K562 (cell line): ENCODE results near the gene GARRE1. TPM values are rescaled to one million over a fixed set of nuclear protein-coding genes. Genes with fewer than 3 reads are reported as not detected.

Source experiments
- ATAC-seq: fragments of 200-7000 bp; cut with Tn5 transposase; 3 replicates; pipeline ENCODE4 v1.9.1; 2020; ENCODE audit warnings: moderate library complexity
- BruUV-seq: library from RNA; stranded (reverse); fragments of 400-500 nt; replicated peaks from 2 replicates; lab custom pipeline; 2021; lab: Mats Ljungman, UMichigan
- CTCF ChIA-PET: fragments of 300-600 bp; formaldehyde crosslinking; extraction: SDS; loops from one replicate; lab custom pipeline; 2021; ENCODE audit warnings: low intra/inter-chr PET ratio; lab: Yijun Ruan, JAX
- POLR2A ChIA-PET: fragments of 300-600, 350-650 bp; sonication (Branson Sonifier 250); formaldehyde crosslinking; extraction: SDS; loops from one replicate; lab custom pipeline; 2021; ENCODE audit warnings: antibody characterized with exemption, inconsistent platforms; lab: Yijun Ruan, JAX
- DNase-seq, 4 experiments: peaks; one replicate each; pipeline versions ENCODE4 v3.0.0 to v3.0.0-alpha.2; 2011 to 2018; ENCODE audit warnings: low spot score in 3 of 4, mixed read lengths in 3 of 4; ENCODE audit errors: extremely low read depth in 1 of 4
- FAIRE-seq: peaks from 2 replicates; lab custom pipeline; 2011; peaks lifted over from hg19 to GRCh38; lab: Jason Lieb, UNC
- H2AFZ ChIP-seq: 2 replicates; pipeline ENCODE4 v1.6.0; 2011; ENCODE audit warnings: low read depth, low read length, control low read depth, inconsistent platforms
- H3K27ac ChIP-seq: fragments of 200-600 bp; 3 replicates; pipeline ENCODE4 v1.8.0; 2011; ENCODE audit warnings: low read depth, mild to moderate bottlenecking, control low read depth, inconsistent platforms, low read length, moderate library complexity, mixed read lengths; ENCODE audit errors: extremely low read depth
- H3K27me3 ChIP-seq, 2 experiments: fragments of 300-600 bp in 1 of 2; 2 replicates in 1 of 2; 3 replicates in 1 of 2; pipeline versions ENCODE4 v1.6.0 to v1.8.0; 2011; ENCODE audit warnings: inconsistent platforms in 2 of 2, low read length in 2 of 2, mild to moderate bottlenecking in 1 of 2, mixed read lengths in 1 of 2, moderate library complexity in 1 of 2; ENCODE audit not compliant: control insufficient read depth in 2 of 2, insufficient read depth in 2 of 2
- H3K36me3 ChIP-seq: fragments of 300-600 bp; 3 replicates; pipeline ENCODE4 v1.8.0; 2011; ENCODE audit warnings: mild to moderate bottlenecking, low read length, inconsistent platforms; ENCODE audit not compliant: control insufficient read depth, insufficient read depth
- H3K4me1 ChIP-seq, 2 experiments: fragments of 200-600 bp in 1 of 2; replicated peaks in 1 of 2; 2 replicates in 1 of 2; 3 replicates in 1 of 2; pipeline versions ENCODE4 v1.5.1 to v1.8.0; 2011; ENCODE audit warnings: inconsistent platforms in 2 of 2, low read length in 2 of 2, mild to moderate bottlenecking in 1 of 2, mixed read lengths in 1 of 2, moderate library complexity in 1 of 2; ENCODE audit not compliant: control insufficient read depth in 2 of 2, insufficient read depth in 2 of 2
- H3K4me2 ChIP-seq: 2 replicates; pipeline ENCODE4 v1.6.1; 2011; ENCODE audit warnings: low read length, control low read depth, inconsistent platforms, mixed read lengths; ENCODE audit not compliant: insufficient read depth
- H3K4me3 ChIP-seq: fragments of 200-600 bp; sonication (generic), shearing (Covaris generic); 2 replicates; pipeline ENCODE4 v1.5.1; 2016; ENCODE audit warnings: control low read depth, inconsistent platforms
- H3K79me2 ChIP-seq: fragments of 200-600 bp; 3 replicates; pipeline ENCODE4 v1.8.0; 2011; ENCODE audit warnings: low read length, inconsistent platforms; ENCODE audit not compliant: control insufficient read depth, insufficient read depth
- H3K9ac ChIP-seq, 2 experiments: 2 replicates each; pipeline versions ENCODE4 v1.6.0 to v1.6.1; 2011; ENCODE audit warnings: low read depth in 2 of 2, low read length in 2 of 2, control low read depth in 1 of 2, inconsistent platforms in 1 of 2, mild to moderate bottlenecking in 1 of 2, mixed read lengths in 1 of 2; ENCODE audit not compliant: insufficient read depth in 1 of 2
- H3K9me1 ChIP-seq: one replicate; pipeline ENCODE4 v1.6.0; 2011; ENCODE audit warnings: inconsistent platforms, mild to moderate bottlenecking, low read length, moderate library complexity; ENCODE audit not compliant: control insufficient read depth, insufficient read depth
- H3K9me3 ChIP-seq: replicated peaks from 2 replicates; pipeline ENCODE4 v1.5.1; 2011; ENCODE audit warnings: low read depth, low read length, inconsistent platforms; ENCODE audit not compliant: control insufficient read depth, insufficient read depth
- H4K20me1 ChIP-seq: replicated peaks from 2 replicates; pipeline ENCODE4 v1.6.1; 2011; ENCODE audit warnings: low read length, inconsistent platforms, mixed read lengths; ENCODE audit not compliant: control insufficient read depth, insufficient read depth
- CC2D1A ChIP-seq: fragments of 450-650 bp; IDR thresholded peaks from 2 replicates; pipeline ENCODE4 v1.6.1; 2017; ENCODE audit warnings: mild to moderate bottlenecking
- CHD2 ChIP-seq: IDR thresholded peaks from 2 replicates; pipeline ENCODE4 v1.6.1; 2011; ENCODE audit warnings: low read depth, low read length
- GTF2B ChIP-seq: IDR thresholded peaks from 2 replicates; pipeline ENCODE4 v1.6.1; 2011; ENCODE audit not compliant: insufficient read length; ENCODE audit errors: extremely low read depth
- HMBOX1 ChIP-seq: sonication (generic); IDR thresholded peaks from 2 replicates; pipeline ENCODE4 v1.6.1; 2016
- HMGXB4 ChIP-seq: sonication (generic); formaldehyde crosslinking; IDR thresholded peaks from 2 replicates; pipeline ENCODE4 v1.8.1; 2023; ENCODE audit warnings: mild to moderate bottlenecking, missing genetic modification reagents
- JUND ChIP-seq, 2 experiments: IDR thresholded peaks; 2 replicates in 1 of 2; 3 replicates in 1 of 2; pipeline ENCODE4 v1.6.1; 2011; ENCODE audit warnings: borderline replicate concordance in 2 of 2, low read depth in 2 of 2, low read length in 2 of 2, improper control_type of control experiment in 1 of 2, missing biosample characterization in 1 of 2, missing genetic modification characterization in 1 of 2, missing genetic modification reagents in 1 of 2
- KLF16 ChIP-seq: IDR thresholded peaks from 2 replicates; pipeline ENCODE4 v1.6.1; 2016; ENCODE audit warnings: antibody characterized with exemption
- MAFG ChIP-seq: fragments of 450-650 bp; conservative IDR thresholded peaks from 2 replicates; pipeline ENCODE4 v1.6.1; 2016; ENCODE audit warnings: missing genetic modification characterization, missing compliant biosample characterization
- MCM7 ChIP-seq, 2 experiments: fragments of 450-650 bp; IDR thresholded peaks; 2 replicates each; pipeline ENCODE4 v1.6.1; 2016 to 2018
- MYBL2 ChIP-seq, 2 experiments: fragments of 450-650 bp in 1 of 2; sonication (generic) in 1 of 2; formaldehyde crosslinking in 1 of 2; IDR thresholded peaks; 2 replicates each; pipeline versions ENCODE4 v1.6.1 to v1.8.1; 2017 to 2022; ENCODE audit warnings: borderline replicate concordance in 1 of 2, inconsistent platforms in 1 of 2, low read depth in 1 of 2, mild to moderate bottlenecking in 1 of 2, missing genetic modification reagents in 1 of 2, moderate library complexity in 1 of 2
- NR1H2 ChIP-seq: sonication (generic); formaldehyde crosslinking; IDR thresholded peaks from 2 replicates; pipeline ENCODE4 v1.4.0; 2020; ENCODE audit warnings: mild to moderate bottlenecking, missing genetic modification reagents
- SMARCA4 ChIP-seq: fragments of 450-650 bp; IDR thresholded peaks from 2 replicates; pipeline ENCODE4 v1.6.1; 2016
- SUPT5H ChIP-seq: fragments of 450-650 bp; IDR thresholded peaks from 2 replicates; pipeline ENCODE4 v1.6.1; 2016
- TAF9B ChIP-seq: fragments of 450-650 bp; IDR thresholded peaks from 2 replicates; pipeline ENCODE4 v1.6.1; 2018; ENCODE audit warnings: mild to moderate bottlenecking; ENCODE audit not compliant: partially characterized antibody
- ZBED1 ChIP-seq: IDR thresholded peaks from 2 replicates; pipeline ENCODE4 v1.6.1; 2014
- ZFX ChIP-seq: sonication (generic); formaldehyde crosslinking; IDR thresholded peaks from 2 replicates; pipeline ENCODE4 v1.8.0; 2022; ENCODE audit warnings: mild to moderate bottlenecking, missing genetic modification reagents, moderate library complexity
- ZKSCAN1 ChIP-seq: fragments of 150-350 bp; IDR thresholded peaks from 2 replicates; pipeline ENCODE4 v1.6.1; 2016; ENCODE audit warnings: low read depth, low read length
- ZNF583 ChIP-seq: fragments of 250-450 bp; sonication (Bioruptor Pico); IDR thresholded peaks from 2 replicates; pipeline ENCODE4 v1.4.0; 2020
- ZNF696 ChIP-seq: fragments of 250-450 bp; sonication (Bioruptor Pico); conservative IDR thresholded peaks from 2 replicates; pipeline ENCODE4 v1.4.0; 2020; ENCODE audit warnings: mild to moderate bottlenecking, moderate library complexity
- WGBS: fragments of 100-300 bp; shearing (Covaris generic); methylation state at CpG from one replicate; pipeline ENCODE4 v1.1.6; 2016; ENCODE audit warnings: low coverage, mixed read lengths; ENCODE audit not compliant: insufficient coverage; ENCODE audit errors: missing lambda C conversion rate; 5-methylcytosine and 5-hydroxymethylcytosine counted together
- in situ Hi-C: fragments of 300-500 bp; cut with MboI; formaldehyde crosslinking; loops from 4 replicates; pipeline ENCODE4 v1.15.0; 2018; ENCODE audit warnings: inconsistent platforms, mixed read lengths
- intact Hi-C: fragments of 100-400 bp; cut with micrococcal nuclease; formaldehyde crosslinking; loops from 2 replicates; pipeline ENCODE4 v1.14.2; 2022
- polyA plus RNA-seq, 8 experiments: library from polyadenylated mRNA; depleted of rRNA in 4 of 8; stranded (reverse) in 5 of 8; unstranded in 3 of 8; fragments of >200 nt; fragmentation: Nextera tagmentation in 2 of 8; fragmentation: Illumina TruSeq in 1 of 8; extraction: Ambion mirVana in 2 of 8; extraction: Trizol in 1 of 8; gene quantifications; 2 replicates each; pipeline versions ENCODE4 v1.2.1 to v1.2.3, GENCODE V29; 2011 to 2014; ENCODE audit warnings: inconsistent platforms in 1 of 8, missing spikeins in 1 of 8
- total RNA-seq, 7 experiments: library from RNA; depleted of rRNA in 6 of 7; stranded (reverse); fragments of >200 nt in 6 of 7; fragmentation: Illumina TruSeq in 2 of 7; extraction: Trizol in 2 of 7; gene quantifications; 2 replicates each; pipeline versions ENCODE4 v1.2.1 to v1.2.3, GENCODE V29; 2011 to 2021; ENCODE audit warnings: low replicate concordance in 1 of 7

The GARRE1 gene
- total and polyA plus RNA-seq, 9 of the 15 experiments (the other 6 are each of a cell fraction or from before 2014, with no cell fraction given) = 1.6 to 12.8 (median 7.5) TPM

- TF ChIP-seq MYBL2 (IDR thresholded peaks at IDR 0.05; ENCODE audit: low read depth) (no peak), MYBL2 (CRISPR knock-in tag; IDR thresholded peaks at IDR 0.05; ENCODE audit: borderline replicate concordance) (no peak)
These were observed 22.9 kb downstream of the GARRE1 start (continued) for GRCh38 chr19:34277244-34277643.

GRCh38 chr19:34278783-34279182, 24.4 kb downstream of the GARRE1 start:
- FAIRE-seq (no peak), DNase-seq (no peak)
- no peak overlapping the region for H3K4me3 ChIP-seq
- intact Hi-C loops = no loop called here
- H3K79me2 ChIP-seq = 0 out of 3 replicates have a peak, but pooled peaks cover 2% of the 10 kb centered on the region
- TF ChIP-seq CC2D1A (no peak), HMBOX1 (no peak), TAF9B (no peak), GTF2B (no peak), NR1H2 (no peak), SUPT5H (no peak), ZNF696 (no peak), ZNF583 (CRISPR knock-in tag) (no peak), KLF16 (no peak), JUND (IDR thresholded peaks at IDR 0.05; ENCODE audit: borderline replicate concordance, low read depth, low read length) (no peak), JUND (tag; IDR thresholded peaks at IDR 0.05; ENCODE audit: borderline replicate concordance, low read depth, low read length) (no peak), ZKSCAN1 (no peak), SMARCA4 (no peak), HMGXB4 (CRISPR knock-in tag) (no peak), ZBED1 (no peak), MCM7 (IDR thresholded peaks at IDR 0.05) (no peak), MAFG (no peak), CHD2 (no peak), ZFX (no peak)
- TF ChIP-seq, all 486 proteins: peak for 0
- Histone ChIP-seq H3K9ac (no peak overlapping the region), H3K9me1 (peaks cover 3% of the 10 kb centered on the region), H3K27ac (no peak overlapping the region), H3K4me1 (peaks cover 0 to 4% of the 10 kb centered on the region in 2 experiments; a peak in 2 of 5 replicates), H3K4me2 (no peak overlapping the region), H2AFZ (no peak overlapping the region), H3K9me3 (no peaks in the 10 kb centered on the region), H3K27me3 (no peaks in the 10 kb centered on the region; a peak in 1 of 5 replicates), H3K36me3 (no peaks in the 10 kb centered on the region; the same call in 2 of the 3 replicates), H4K20me1 (peaks cover 17% of the 10 kb centered on the region)
- ChIA-PET CTCF (no interaction called here), POLR2A (no interaction called here)
- no peak for ATAC-seq
- no TSS peak for BruUV-seq
- WGBS = 75% methylated on average over 4 of the region's 4 CpGs
- in situ Hi-C loops = no loop called here
